Heart right ventricle (tissue), 16 donors: ENCODE data around the gene DGKB. TPM values are rescaled to one million over a fixed set of nuclear protein-coding genes. Genes with fewer than 3 reads are reported as not detected.

Experiments used
- ATAC-seq, 8 donors: fragments of 200-7000 bp; cut with Tn5 transposase; one replicate each; pipeline ENCODE4 v1.9.1; 2020; ENCODE audit warnings: mild to moderate bottlenecking in 8 of 8, moderate library complexity in 8 of 8, moderate number of reproducible peaks in 1 of 8
- DNase-seq, 2 donors: peaks; one replicate each; pipeline ENCODE4 v3.0.0-alpha.2; 2020
- H3K27ac ChIP-seq, 10 donors: fragments of 200-600 bp; sonication (generic) in 2 of 10; one replicate each; pipeline versions ENCODE4 v1.5.0 to v1.8.0; 2020 to 2022; ENCODE audit warnings: mild to moderate bottlenecking in 3 of 10
- H3K27me3 ChIP-seq, 7 donors: fragments of 200-600 bp; one replicate each; pipeline ENCODE4 v1.8.0; 2021 to 2022; ENCODE audit warnings: mild to moderate bottlenecking in 2 of 7
- H3K36me3 ChIP-seq, 9 donors: fragments of 200-600 bp; sonication (generic) in 1 of 9; one replicate each; pipeline versions ENCODE4 v1.5.0 to v1.8.0; 2020 to 2022; ENCODE audit warnings: mild to moderate bottlenecking in 2 of 9
- H3K4me1 ChIP-seq, 9 donors: fragments of 200-600 bp; sonication (generic) in 1 of 9; one replicate each; pipeline versions ENCODE4 v1.5.0 to v1.8.0; 2020 to 2022; ENCODE audit warnings: mild to moderate bottlenecking in 4 of 9
- H3K4me3 ChIP-seq, 10 donors: fragments of 200-600 bp; sonication (generic) in 2 of 10; one replicate each; pipeline versions ENCODE4 v1.5.0 to v1.8.0; 2020 to 2022; ENCODE audit warnings: mild to moderate bottlenecking in 7 of 10, moderate library complexity in 2 of 10
- H3K9me3 ChIP-seq, 11 donors: fragments of 200-600 bp in 10 of 11; sonication (generic) in 2 of 11; one replicate each; pipeline versions ENCODE4 v1.5.0 to v1.8.0; 2013 to 2022; ENCODE audit warnings: mild to moderate bottlenecking in 2 of 11, control low read depth in 1 of 11, moderate library complexity in 1 of 11
- CTCF ChIP-seq, 9 donors: fragments of 200-600 bp; sonication (generic) in 2 of 9; IDR thresholded peaks; one replicate each; pipeline versions ENCODE4 v1.5.0 to v1.8.0; 2021 to 2022; ENCODE audit warnings: antibody characterized with exemption in 9 of 9, mild to moderate bottlenecking in 5 of 9, moderate library complexity in 1 of 9
- WGBS, 2 donors: extraction: QIAGEN DNeasy Blood & Tissue Kit; methylation state at CpG; one replicate each; pipeline ENCODE4 v1.1.7; 2013; ENCODE audit warnings: inconsistent platforms in 1 of 2; 5-methylcytosine and 5-hydroxymethylcytosine counted together
- intact Hi-C, 10 donors: fragments of 100-400 bp; cut with DNase I; formaldehyde crosslinking; loops; one replicate each; pipeline versions ENCODE4 v1.11.1 to v1.14.2; 2022
- polyA plus RNA-seq, 2 donors: library from polyadenylated mRNA; stranded (reverse); fragments of 200-250 nt; gene quantifications; one replicate each; pipeline ENCODE4 v1.2.3, GENCODE V29; 2013
- total RNA-seq, 10 donors: library from RNA; stranded (reverse); fragmentation: NEBNext Ultra II Directional in 3 of 10; extraction: Animal tissue kit (Norgen Biotek cat#: 25700) in 3 of 10; gene quantifications; one replicate each; pipeline versions ENCODE4 v1.2.1 to v1.2.4, GENCODE V29; 2021 to 2023
- donor health status: Arrhythmogenic right ventricular cardiomyopathy.
- donor health status: ischemic (EF 13 %, LVEDD 7.1; RV severe dilation, severe dysfunction).
- donor health status: healthy with polysubstance abuse.
- donor health status: DM: no; HTN: yes; CAD: no.
- donor health status: DM: no; HTN: no; CAD: no.
- donor health status: ischemic (EF 25% LVEDD 6.9; RV normal size, moderate dysfunction).
- donor health status: ischemic (EF 25% LVEDD 5.7; RV mildly dilated, moderate dysfunction).
- donor health status: healthy.
- donor health status: DM: yes; HTN: yes; CAD: no.
- donor health status: Ischemic cardiomyopathy.
- donor health status: ischemic (EF 35%, LVEDD 5.7; RV mildly dilated, moderate dysfunction).
- donor health status: nonischemic (EF 11% LVEDD 7.7; RV severe dilation, severe dysfunction).
- donor health status: DM: yes; HTN: yes; CAD: no.
- donor health status: PGD.
- donor health status: ischemic (EF 29% LVEDD 5.4; RV normal size, mild dysfunction).
- donor health status: nonischemic (EF 23%, LVEDD 6.1; RV moderate dilation, normal function).

The DGKB gene
- total and polyA plus RNA-seq, 12 donors: under 0.01 to 1.2 (median 0.77) TPM

GRCh38 chr7:14821757-14822480 lies 80.6 kb downstream of the DGKB start:
- no peak overlapping the region for H3K27ac ChIP-seq
- no peaks in the 10 kb centered on the region for H3K27me3 ChIP-seq
- intact Hi-C loops: loop anchor here in 1 of 10 donors (10.0 kb wide), 1 partner anchor 193 kb away; no protein-coding TSS in a partner anchor
- ATAC-seq (no peak), DNase-seq (no peak)
- no peaks in the 10 kb centered on the region for H3K9me3 ChIP-seq
- TF ChIP-seq CTCF (IDR thresholded peaks at IDR 0.05): no peak
- 80 to 84% methylated on average over 2 of the region's 2 CpGs for WGBS, 2 donors
- peaks cover 0 to 4% (median 0%) of the 10 kb centered on the region in 9 donors for H3K4me1 ChIP-seq
- H3K36me3 ChIP-seq: no peaks in the 10 kb centered on the region
- no peak overlapping the region for H3K4me3 ChIP-seq

- Histone ChIP-seq H3K27ac (no peak overlapping the region), H3K9me3 (no peaks in the 10 kb centered on the region), H3K4me1 (no peaks in the 10 kb centered on the region), H3K27me3 (no peaks in the 10 kb centered on the region), H3K36me3 (no peaks in the 10 kb centered on the region), H3K4me3 (no peak overlapping the region)
- intact Hi-C loops: no loop called here
- WGBS, 2 donors: 89 to 90% methylated on average over 3 of the region's 3 CpGs
- TF ChIP-seq CTCF (IDR thresholded peaks at IDR 0.05): no peak
- ATAC-seq (no peak), DNase-seq (no peak)
These were observed 83.7 kb downstream of the DGKB start for GRCh38 chr7:14818871-14819270.

GRCh38 chr7:14817829-14818614 lies 84.5 kb downstream of the DGKB start:
- H3K4me3 ChIP-seq: no peak overlapping the region
- no peak for ATAC-seq
- 83 to 86% methylated on average over 4 of the region's 4 CpGs for WGBS, 2 donors
- TF ChIP-seq CTCF (IDR thresholded peaks at IDR 0.05): no peak
- H3K9me3 ChIP-seq: no peaks in the 10 kb centered on the region
- no peaks in the 10 kb centered on the region for H3K27me3 ChIP-seq
- H3K36me3 ChIP-seq: no peaks in the 10 kb centered on the region
- no peak for DNase-seq
- intact Hi-C loops: no loop called here
- H3K4me1 ChIP-seq: no peaks in the 10 kb centered on the region
- no peak overlapping the region for H3K27ac ChIP-seq

GRCh38 chr7:14807507-14807906 lies 95.0 kb downstream of the DGKB start:
- Histone ChIP-seq H3K27me3 (no peaks in the 10 kb centered on the region), H3K27ac (no peak overlapping the region), H3K36me3 (no peaks in the 10 kb centered on the region), H3K4me1 (no peaks in the 10 kb centered on the region), H3K4me3 (no peak overlapping the region), H3K9me3 (no peaks in the 10 kb centered on the region)
- WGBS, 2 donors: 83 to 85% methylated on average over 3 of the region's 3 CpGs
- no peak for DNase-seq
- no peak for ATAC-seq
- intact Hi-C loops: no loop called here
- TF ChIP-seq CTCF (IDR thresholded peaks at IDR 0.05): no peak
